Epidermal melanocyte (primary cell): ENCODE measurements around the gene FKBP6.
"Not testable (repeated sequence)": the region's sequence is repeated elsewhere in the genome, so short reads cannot be mapped to it uniquely, and the experiment has no call there.

Source experiments
- DNase-seq: peaks from one replicate; pipeline ENCODE4 v3.0.0; 2011; ENCODE audit warnings: low spot score; ENCODE audit not compliant: insufficient read length

Gene FKBP6

DNA sequence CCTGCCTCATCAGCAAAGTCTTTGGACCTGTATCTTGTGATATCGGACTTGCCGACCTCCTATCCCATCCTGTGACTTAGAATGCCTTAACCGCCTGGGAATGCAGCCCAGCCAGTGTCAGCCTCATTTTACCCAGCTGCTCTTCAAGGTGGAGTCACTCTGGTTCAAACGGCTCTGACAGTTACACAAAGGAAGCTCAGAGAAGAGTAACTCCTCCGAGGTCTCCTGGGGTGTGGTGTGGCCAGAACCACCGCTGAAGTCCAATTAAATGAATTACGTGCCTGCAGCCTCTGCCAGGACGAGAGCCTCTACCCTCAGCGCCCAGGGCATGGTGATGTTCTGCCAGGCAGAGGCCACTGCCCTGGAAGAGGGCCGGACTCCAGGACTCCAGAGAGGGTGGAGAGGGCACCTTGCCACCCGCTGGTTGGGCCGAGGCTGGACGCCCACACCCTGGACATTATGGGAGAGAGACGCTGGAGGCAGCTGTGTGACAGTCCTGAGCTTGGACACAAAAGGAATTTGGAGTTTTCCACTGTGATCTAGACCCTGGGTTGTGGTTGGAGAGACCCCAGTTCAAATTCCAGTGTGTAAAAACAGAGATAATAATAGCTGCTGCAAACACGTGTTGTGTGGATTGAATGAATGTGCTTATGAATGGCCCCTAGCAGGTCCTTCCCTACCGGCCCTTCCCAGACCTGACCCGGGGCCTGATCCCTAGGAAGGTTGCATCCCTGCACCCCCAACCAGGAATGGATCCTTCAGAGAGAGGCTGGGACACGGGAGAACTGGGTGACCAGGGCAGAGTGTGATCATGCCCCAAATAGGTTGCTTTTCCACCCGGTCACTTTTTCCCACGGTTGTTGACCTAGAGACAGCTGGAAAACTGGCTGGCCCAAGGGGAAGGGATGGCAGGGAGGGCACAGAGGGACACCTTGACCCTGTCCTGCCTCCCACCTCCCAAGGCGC, 67.9 kb downstream of the FKBP6 start:
- DNase-seq: no peak

DNA sequence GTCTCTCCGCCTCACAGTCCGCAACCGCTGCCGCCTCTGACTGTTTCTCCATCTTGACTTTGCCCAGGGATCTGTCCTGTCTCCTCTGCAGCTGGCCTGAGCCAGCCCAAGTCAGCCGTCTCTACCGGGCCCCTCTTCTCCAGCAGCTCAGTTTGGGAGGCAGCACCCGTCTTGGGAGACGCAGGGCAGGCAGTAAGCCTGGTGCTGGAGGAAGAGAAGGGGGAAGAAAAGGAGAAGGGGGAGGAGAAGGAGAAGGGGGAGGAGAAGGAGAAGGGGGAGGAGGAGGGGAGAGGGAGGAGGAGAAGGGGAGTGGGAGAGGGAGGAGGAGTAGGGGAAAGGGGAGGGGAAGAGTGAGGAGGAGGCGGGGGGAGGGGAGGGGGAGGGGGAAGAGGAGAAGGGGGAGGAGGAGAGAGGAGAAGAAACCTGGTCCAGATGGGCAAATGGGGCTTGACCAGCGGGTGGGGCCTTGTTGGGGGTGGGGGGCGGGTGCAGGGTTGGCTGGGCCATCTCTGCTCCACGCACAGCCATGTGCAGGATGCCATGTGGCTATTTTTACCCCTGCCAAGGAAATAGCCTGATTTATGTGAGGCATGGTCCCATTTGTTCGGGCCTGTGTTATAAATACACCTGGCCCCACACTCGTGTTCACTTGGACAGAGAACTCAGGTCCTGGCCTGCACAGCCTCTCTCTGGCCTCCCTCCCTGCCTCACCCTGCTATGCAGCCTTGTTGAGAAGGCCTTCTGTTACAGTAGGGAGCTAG, 69.7 kb downstream of the FKBP6 start:
- no peak for DNase-seq

DNA sequence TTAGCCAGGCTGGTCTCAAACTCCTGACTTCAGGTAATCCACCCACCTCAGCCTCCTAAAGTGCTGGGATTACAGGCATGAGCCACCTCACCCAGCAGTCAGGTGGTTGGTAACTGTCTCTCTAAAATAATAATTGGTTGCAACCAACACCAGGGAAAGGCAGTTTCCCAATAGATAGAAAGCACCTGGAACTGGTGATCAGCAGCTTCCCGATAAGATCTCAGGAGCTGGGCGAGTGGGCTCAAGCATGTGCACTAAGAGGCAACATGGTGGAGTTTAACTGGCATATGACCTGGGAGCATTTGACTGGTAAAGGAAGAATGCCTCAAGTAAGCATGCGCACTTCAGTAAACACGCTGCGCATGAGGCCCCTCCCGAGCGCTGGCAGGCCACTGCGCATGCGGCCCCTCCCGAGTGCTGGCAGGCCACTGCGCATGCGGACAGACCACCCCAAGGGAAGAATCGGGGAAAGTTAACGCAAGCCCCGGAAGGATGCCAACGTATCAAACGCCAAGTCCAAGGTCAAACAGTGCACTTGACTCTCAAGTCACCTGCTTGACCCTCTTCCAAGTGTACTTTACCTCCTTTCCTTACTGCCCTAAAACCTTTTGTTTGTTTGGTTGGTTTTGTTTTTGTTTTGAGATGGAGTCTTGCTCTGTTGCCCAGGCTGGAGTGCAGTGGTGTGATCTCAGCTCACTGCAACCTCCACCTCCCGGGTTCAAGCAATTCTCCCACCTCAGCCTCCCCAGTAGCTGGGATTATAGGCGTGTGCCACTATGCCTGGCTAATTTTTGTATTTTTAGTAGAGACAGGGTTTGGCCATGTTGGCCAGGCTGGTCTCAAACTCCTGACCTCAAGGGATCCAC, 71.5 kb downstream of the FKBP6 start:
- DNase-seq: not testable (repeated sequence)

DNA sequence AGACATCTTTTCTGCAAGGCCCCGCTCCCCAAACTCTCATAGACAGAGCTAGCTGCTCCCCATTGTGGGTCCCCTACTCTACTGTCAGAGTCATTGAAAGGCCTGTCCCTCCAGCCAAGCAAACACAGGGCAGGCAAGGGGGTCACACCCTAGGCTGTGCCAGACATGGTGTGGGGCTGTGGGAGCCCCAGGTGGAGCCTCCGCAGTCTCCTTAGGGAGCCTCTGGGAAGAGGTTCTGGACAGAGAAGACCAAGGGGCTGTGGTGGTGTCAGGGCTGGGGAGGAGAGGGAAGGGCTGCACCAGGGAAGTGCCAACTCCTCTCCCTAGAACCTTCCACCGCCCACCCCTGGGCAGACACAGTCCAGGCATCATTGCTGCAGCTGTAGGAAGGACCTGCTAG, 76.9 kb downstream of the FKBP6 start:
- not testable (repeated sequence) for DNase-seq
